Loucy (cell line): Measurements from ENCODE around the gene SPIRE2.

Experiments
- EZH2phosphoT487 ChIP-seq: fragments of 200-600 bp; IDR thresholded peaks from 2 replicates; pipeline ENCODE4 v1.6.1; 2018; ENCODE audit warnings: antibody characterized with exemption, mild to moderate bottlenecking, moderate library complexity, borderline replicate concordance
- TF ChIP-seq, protein P1 (sequence below): fragments of 200-600 bp; sonication (generic); conservative IDR thresholded peaks from 2 replicates; pipeline ENCODE4 v1.5.1; 2014; ENCODE audit warnings: mild to moderate bottlenecking, antibody characterized with exemption, low read length

- TF ChIP-seq EZH2phosphoT487 = no peak
- TF ChIP-seq, protein P1, sequence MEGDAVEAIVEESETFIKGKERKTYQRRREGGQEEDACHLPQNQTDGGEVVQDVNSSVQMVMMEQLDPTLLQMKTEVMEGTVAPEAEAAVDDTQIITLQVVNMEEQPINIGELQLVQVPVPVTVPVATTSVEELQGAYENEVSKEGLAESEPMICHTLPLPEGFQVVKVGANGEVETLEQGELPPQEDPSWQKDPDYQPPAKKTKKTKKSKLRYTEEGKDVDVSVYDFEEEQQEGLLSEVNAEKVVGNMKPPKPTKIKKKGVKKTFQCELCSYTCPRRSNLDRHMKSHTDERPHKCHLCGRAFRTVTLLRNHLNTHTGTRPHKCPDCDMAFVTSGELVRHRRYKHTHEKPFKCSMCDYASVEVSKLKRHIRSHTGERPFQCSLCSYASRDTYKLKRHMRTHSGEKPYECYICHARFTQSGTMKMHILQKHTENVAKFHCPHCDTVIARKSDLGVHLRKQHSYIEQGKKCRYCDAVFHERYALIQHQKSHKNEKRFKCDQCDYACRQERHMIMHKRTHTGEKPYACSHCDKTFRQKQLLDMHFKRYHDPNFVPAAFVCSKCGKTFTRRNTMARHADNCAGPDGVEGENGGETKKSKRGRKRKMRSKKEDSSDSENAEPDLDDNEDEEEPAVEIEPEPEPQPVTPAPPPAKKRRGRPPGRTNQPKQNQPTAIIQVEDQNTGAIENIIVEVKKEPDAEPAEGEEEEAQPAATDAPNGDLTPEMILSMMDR = no peak
Measured at GRCh38 chr16:89853306-89853993, 25.2 kb downstream of the SPIRE2 start.
